HG02981 (cell line): ENCODE data around the gene PLXNB1.
"Not testable (repeated sequence)": the region's sequence is repeated elsewhere in the genome, so short reads cannot be mapped to it uniquely, and the experiment has no call there.

Experiments used
- ATAC-seq: cut with Tn5 transposase; IDR thresholded peaks from one replicate; pipeline ENCODE4 v1.9.1; 2021; ENCODE audit warnings: mild to moderate bottlenecking, moderate library complexity; ENCODE audit not compliant: unreplicated experiment

PLXNB1 gene

GRCh38 chr3:48405971-48406370 is 23.9 kb downstream of the PLXNB1 start:
- no peak for ATAC-seq

GRCh38 chr3:48405343-48405881 is 24.5 kb downstream of the PLXNB1 start:
- ATAC-seq: no peak

- ATAC-seq: no peak
These were observed 25.2 kb downstream of the PLXNB1 start for GRCh38 chr3:48404440-48405342.

- no peak for ATAC-seq
These were observed 26.1 kb downstream of the PLXNB1 start for GRCh38 chr3:48403533-48404439.

- no peak for ATAC-seq
These were observed 27.0 kb downstream of the PLXNB1 start for GRCh38 chr3:48402907-48403306.

- no peak for ATAC-seq
These were observed 27.6 kb downstream of the PLXNB1 start for GRCh38 chr3:48402281-48402732.

- ATAC-seq: not testable (repeated sequence)
These were observed 28.4 kb downstream of the PLXNB1 start for GRCh38 chr3:48401434-48401901.

GRCh38 chr3:48400824-48401433 is 29.0 kb downstream of the PLXNB1 start:
- ATAC-seq: no peak

GRCh38 chr3:48399387-48400172 is 30.3 kb downstream of the PLXNB1 start:
- no peak for ATAC-seq

- ATAC-seq: no peak
These were observed 31.0 kb downstream of the PLXNB1 start for GRCh38 chr3:48398701-48399386.

GRCh38 chr3:48397767-48398681 is 31.9 kb downstream of the PLXNB1 start:
- ATAC-seq: no peak

GRCh38 chr3:48395714-48396113 is 34.2 kb downstream of the PLXNB1 start:
- ATAC-seq: no peak

- no peak for ATAC-seq
These were observed 35.5 kb downstream of the PLXNB1 start for GRCh38 chr3:48394391-48394790.

GRCh38 chr3:48388966-48389365 is 40.9 kb downstream of the PLXNB1 start:
- ATAC-seq: no peak

GRCh38 chr3:48387634-48388033 is 42.3 kb downstream of the PLXNB1 start:
- no peak for ATAC-seq

GRCh38 chr3:48372862-48373435 is 56.9 kb downstream of the PLXNB1 start:
- ATAC-seq: no peak

- ATAC-seq: no peak
These were observed 57.5 kb downstream of the PLXNB1 start for GRCh38 chr3:48372377-48372770.
